ENCODE results near the gene ATP6V0D1.
"Not testable (repeated sequence)": the region's sequence is repeated elsewhere in the genome, so short reads cannot be mapped to it uniquely, and the experiment has no call there.

ATP6V0D1 gene

DNA sequence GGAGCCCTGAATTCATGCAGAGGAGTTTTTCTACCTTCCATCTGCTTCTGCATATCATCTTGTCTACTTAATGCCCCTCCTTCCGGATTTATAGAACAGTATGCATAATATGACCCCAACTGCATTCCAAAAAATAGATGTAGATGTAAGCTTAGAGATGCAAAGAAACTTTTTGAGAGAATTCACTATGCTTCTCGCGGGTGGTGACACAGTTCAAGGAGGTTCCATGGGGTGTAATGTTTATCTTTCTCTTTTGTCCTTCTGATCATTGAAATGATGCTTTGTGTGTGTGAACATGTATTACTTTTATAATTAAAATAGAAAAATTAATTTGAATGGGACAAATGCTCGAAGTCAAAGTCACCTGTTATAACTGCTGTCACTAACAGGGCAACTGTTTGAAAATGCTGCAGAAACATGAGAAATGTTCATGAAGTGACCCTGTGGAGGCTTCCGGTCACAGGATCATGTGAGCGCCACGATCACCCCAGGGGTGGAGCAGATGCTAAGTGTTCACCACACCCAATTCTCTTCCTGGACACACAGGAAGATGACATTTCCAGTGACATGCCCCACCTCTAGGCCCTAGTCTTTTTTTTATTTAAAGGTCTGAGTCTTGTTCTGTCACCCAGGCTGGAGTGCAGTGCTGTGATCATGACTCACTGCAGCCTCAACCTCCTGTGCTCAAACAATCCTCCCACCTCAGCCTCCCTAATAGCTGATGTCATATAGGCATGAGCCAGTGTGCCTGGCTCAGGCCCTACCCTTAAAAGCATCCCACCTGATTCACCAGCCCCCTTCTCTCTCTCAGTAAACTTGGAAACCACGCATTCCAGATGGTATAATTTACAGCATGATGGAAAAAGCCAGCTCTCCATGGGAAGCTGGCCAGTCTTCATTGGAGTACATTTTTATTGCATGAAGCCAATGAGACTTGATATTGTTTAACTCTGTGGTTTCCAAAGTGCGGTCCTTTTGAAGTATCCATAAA lies 23.4 kb upstream of the ATP6V0D1 start:
- FAIRE-seq (no peak), DNase-seq (ENCODE audit: low spot score) (peak; percentile 73)

DNA sequence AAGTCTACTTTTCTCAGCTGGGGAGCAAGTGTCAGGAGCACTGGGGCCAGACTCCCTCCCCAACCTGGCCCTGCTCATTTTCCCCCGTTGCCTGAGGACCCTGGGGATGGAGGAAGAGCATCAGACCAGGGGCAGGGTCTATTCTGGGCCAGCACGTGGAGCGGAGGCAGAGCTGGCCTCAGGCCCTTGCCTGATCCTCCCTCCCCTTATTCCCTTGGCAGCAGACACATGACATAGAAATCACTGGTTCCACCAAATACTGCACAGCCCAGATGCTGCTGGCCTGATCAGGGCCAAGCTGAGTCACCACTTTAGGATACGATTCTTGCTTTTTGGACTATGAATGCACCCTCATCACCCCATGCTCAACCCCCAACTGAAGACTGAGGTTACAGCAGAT lies 18.1 kb upstream of the ATP6V0D1 start:
- no peak for FAIRE-seq
- DNase-seq (ENCODE audit: low spot score) = no peak

DNA sequence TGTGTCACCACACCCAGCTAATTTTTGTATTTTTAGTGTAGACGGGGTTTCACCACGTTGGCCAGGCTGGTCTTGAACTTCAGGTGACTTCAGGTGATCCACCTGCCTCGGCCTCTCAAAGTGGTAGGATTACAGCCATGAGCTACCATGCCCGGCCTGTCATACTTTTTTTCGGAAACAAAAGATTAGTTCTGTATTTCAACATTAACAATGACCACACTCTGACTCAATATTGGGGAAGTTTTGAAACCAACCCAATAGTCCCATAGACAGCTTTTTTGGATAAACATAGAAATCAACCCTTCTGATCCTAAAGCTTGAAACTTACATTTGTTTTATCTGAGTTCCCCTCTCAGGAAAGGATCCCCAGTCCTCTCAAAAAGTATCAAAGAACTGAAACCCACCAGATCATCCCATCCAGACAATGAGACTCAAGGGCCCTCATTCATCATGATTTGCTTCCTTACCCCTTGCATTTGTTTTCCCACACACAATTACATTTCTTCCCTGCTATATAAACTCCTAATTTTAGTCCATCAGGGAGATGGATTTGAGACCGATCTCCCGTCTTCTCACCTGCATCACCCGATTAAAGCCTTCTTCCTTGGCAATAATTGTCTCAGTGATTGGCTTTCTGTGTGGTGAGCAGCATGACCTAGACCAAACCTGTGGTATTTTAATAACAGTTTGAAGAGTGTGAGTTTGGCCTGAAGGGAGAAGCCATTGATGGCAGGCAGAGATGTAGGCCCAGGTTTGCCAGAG lies 9.6 kb upstream of the ATP6V0D1 start:
- DNase-seq (ENCODE audit: low spot score) (no peak), FAIRE-seq (no peak)

DNA sequence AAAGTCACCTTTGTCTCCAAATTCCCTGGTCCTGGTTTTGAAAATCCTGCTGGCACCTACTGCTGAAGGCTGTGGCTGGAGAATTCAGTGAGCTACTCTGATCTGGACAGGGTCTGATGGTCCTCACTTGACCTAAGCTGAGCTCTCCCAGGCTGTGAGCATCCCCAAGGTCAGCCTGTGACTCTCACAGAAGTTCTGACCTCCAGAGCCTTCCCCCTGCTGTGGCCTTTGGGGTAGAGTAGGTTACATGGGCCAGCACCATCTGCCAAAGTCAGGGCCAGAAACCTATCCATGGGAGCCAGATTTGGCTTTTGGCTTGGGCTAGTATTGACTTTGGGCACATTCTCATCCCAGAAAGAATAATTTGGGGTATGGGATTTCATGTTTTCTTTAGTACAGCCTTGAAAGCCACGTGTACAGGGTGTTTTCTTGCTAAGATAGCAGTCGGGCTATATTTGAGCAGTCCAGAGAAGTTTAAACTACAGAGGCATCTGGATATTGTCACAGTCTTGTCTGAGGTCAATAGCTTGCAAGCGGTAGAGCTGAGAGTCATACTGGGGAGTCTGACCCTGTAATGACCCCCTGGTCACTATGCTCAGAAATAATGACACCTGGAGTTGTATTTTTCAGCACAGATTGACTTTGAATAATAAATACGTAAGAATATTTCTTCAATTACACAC lies 8.6 kb upstream of the ATP6V0D1 start:
- no peak for FAIRE-seq

DNA sequence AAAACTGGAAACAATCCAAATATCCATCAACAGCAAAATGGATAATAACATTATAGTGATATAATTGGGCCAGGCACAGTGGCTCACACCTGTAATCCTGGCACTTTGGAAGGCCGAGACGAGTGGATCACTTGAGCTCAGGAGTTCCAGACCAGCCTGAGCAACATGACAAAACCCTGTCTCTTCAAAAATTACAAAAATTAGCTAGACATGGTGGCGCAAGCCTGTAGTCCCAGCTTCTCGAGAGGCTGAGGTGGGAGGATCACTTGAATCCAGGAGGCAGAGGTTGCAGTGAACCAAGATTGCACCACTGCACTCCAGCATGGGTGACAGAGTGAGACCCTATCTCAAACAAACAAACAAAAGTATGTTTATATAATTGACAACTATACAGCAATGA lies 6.6 kb upstream of the ATP6V0D1 start:
- not testable (repeated sequence) for DNase-seq (ENCODE audit: low spot score); FAIRE-seq

More for the DNA sequence above, 8.6 kb upstream of the ATP6V0D1 start:
- no peak for DNase-seq (ENCODE audit: low spot score)

DNA sequence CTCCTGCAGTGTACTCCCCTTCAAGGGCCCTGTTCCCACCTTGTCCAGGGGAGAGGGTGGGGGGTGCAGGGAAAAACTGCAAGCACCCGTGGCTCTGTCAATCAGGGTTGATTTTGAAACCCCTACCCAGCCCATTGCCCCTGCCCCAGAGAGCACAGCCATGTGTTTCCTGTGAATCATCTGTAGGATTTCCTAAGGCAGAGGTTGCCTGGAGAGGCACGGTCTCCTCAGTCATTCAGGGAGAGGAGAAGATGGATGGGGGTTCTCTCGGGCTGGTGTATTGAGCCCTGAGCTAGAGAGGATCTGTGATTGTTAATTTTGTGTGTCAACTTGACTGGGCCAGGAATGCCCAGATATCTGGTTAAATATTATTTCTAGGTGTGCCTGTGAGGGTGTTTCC lies 5.8 kb upstream of the ATP6V0D1 start:
- DNase-seq (ENCODE audit: low spot score) (no peak), FAIRE-seq (no peak)

DNA sequence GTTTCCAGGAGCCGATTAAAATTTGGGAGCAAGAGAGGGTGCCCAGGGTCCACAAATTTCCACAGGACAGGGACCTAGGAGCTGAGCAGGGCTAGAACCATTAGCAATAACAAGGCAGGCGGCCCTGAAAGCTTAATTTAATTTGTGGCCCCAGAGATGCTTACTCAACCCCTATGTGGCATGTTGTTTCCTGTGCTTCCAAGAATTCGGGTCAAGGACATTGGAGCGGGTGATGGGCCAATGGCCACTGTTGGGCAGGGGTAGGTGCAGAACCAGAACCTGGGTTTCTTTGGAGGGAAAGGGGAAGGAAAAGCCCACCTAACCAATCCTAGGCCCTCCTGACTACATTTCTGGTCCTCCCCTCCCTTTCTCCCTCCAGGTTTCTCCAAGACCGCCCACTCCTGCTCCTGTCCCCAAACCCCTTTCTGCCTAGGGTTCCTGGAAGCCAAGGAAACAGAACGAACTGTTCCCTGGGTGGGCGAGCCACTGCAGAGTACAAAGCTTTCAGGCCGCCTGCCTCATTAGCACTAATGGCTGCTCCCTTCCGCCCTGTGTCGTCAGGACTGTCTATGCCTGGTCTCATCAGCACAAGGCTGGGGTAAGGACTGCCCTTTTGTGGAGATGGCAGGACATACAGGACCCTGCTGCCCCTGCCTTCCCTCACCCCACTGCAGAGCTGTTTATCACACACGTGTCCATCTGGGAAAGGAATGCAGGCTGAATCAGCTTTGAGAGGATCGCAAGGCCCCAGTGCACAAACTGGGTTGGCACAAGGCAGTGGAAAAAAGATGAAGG lies 3.0 kb upstream of the ATP6V0D1 start:
- FAIRE-seq (no peak), DNase-seq (ENCODE audit: low spot score) (no peak)

DNA sequence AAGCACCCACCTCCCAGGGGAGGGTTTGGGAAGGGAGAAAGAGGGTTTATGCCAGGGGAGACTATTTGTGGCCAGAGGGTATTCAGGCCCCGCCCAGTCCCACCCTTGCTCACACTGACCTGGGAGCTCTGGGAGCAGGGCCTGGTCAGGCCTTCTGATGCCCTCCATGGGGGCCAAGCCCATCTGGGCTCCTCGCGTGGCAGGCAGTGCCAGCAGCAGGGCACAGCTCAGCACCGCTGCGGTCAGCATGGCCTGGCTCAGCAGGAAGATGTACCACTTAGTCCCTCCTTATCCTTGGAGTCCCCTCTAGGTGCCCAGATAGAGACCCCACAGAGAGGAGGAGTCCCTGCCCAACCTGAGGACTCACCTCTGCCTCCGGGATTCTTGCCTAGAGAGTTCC lies 2.2 kb upstream of the ATP6V0D1 start, which contains the start of gene AGRP:
Gene AGRP (minus strand): TSS at position 398 of the 400 bp plus-strand sequence. CDS start 149 bp downstream, at position 249.
- FAIRE-seq (no peak), DNase-seq (ENCODE audit: low spot score) (no peak)

DNA sequence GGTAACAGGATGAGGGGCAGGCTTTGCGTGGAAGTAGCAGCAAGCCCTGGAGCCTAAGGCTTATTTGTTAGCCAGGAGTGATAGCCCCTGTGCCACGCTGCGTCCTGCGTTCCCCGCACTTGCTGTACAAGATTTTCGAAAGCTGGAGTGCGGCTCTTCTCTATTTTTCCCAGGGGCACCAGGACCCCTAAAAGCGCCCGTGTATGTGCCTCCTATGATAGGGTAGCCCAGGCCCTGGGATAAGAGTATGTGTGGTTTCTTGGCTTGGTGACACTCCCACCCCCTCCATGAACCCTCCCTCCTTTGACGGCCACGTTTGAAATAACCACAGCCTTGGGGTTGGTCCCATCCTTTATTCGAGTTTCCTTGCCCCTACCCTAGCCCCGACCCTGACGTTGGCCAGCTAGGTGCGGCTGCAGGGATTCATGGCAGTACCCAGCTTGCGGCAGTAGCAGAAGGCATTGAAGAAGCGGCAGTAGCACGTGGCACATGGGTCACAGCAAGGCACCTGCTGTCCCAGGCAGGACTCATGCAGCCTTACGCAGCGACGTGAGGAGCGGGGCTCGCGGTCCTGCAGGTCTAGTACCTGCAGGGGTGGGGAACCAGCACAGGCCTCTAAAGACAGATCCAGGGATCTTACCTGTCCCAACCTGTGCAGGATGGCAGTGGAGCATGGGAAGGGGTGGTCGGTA lies 1.4 kb upstream of the ATP6V0D1 start:
- FAIRE-seq = no peak

DNA sequence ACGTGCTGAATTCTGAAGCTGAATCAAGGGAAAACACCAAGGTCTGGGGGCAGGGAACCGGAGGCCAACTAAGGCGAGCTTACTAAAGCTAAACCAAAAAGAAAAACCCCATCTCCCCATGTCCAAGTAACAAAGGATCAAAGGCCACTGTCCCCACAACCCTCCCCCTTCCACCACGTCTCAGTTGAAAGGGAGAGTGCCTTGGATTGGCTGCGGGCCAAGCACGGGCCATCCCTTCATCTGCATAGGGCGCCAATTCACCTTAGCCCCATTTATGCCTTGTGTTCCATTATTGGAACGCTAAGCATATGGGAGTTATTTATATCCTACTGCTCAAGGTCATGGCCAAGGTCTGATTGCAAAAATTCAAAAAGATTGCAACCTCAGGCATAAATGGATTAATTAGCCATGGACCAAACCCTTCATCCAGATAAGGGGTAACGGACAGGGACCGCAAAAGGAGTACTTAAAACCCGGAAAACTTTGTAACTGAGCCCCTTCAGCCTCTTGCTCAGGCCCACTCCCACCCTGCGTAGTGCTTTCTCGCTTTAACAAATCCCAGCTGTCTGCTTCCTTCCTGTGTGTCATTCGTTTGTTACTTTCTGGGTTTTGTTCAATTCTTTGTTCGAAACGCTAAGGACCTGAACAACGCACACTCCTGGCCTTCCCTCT lies 740 bp upstream of the ATP6V0D1 start:
- no peak for DNase-seq (ENCODE audit: low spot score)

More for the DNA sequence above, 1.4 kb upstream of the ATP6V0D1 start:
- no peak for DNase-seq (ENCODE audit: low spot score)

DNA sequence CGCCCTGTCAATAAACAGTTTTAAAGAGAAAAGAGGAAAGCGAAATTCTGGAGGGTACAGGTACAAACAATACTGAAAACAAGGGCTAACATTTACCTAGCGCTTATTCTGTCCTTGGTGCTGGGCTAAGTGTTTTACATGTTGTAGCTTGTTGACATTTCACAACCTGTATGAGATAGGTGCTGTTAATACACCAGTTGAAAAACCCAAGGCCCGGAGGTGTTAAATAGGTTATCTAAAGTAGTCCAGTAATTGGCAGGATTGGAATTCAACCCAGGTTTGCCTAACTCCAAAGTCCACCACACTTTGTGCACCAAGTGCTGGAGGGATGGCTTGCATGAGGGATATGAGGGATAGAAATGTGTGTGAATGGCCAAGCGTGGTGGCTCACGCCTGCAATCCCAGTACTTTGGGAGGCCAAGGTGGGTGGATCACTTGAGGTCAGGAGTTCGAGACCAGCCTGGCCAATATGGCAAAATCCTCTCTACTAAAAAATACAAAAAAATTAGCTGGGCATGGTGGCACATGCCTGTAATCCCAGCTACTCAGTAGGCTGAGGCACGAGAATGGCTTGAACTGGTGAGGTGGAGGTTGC lies 2.9 kb downstream of the ATP6V0D1 start:
- DNase-seq (ENCODE audit: low spot score) = no peak
- FAIRE-seq = no peak

More for the DNA sequence above, 740 bp upstream of the ATP6V0D1 start:
- no peak for FAIRE-seq

DNA sequence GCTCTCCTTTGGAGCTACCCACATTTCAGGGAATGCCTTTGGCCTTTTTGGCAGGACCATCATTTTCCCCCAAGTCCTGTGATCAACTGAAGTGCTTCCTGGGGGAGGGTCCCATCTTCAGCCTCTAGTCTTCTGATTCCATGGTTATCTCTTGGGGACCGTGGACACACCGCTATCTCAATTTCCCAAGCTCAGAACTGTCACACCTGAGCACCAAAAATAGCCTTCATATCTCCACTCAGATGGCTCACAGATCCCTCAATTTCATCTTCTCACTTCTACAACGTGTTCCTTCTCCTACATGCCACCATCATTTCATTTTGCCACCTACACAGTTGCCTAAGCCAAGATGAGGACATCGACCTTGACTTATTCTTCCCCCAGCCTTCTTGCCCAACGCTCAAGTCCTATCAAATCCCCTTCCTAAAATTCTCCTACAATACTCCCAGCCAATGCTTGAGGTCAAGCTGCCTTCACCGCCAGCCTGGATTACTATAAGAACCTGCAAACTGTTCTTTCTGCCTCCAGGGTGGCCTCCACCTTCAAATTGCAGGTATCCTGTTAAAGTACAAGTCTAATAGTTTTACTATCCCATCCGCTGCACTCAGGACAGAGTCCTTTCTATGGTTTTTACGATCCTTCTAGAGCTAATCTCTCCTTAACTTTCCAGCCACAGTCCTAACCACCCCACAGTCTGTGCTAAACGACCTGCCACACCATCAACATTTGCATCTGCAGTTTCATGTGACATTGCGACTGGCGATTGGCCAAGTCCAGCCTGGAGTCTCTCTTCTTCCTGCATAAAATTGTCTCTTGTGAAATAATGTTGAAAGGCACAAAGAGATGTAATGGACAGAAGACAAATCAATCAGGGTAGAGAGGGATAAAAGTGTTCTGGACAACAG lies 6.2 kb downstream of the ATP6V0D1 start:
- no peak for DNase-seq (ENCODE audit: low spot score)
- no peak for FAIRE-seq

DNA sequence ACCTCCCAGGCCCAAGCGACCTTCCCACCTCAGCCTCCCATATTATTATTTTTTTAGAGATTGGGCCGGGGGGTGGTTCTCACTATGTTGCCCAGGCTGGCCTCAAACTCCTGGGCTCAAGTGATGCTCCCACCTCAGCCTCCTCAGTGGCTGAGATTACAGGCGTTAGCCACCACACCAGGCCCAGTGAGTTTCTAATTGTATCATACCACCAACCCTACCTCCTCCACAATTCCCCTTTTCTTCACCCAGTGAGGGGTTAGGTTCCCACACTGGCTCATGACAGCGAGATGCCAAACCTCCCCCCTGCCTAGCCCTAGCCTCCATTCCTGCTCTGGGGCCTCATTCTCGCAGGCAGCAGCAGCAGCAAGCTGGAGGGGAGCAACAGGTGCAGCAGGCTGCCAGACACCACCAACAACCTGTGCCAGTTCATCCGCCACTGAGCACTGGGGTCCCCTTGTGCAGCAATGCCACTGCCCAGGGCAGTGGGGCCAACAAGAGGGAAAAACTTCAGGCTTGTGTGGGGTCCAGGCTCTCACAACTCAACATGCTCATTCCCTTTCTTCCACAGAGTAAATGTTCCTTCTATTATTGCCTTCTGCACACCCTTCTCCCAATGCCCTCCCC lies 9.1 kb downstream of the ATP6V0D1 start:
- no peak for DNase-seq (ENCODE audit: low spot score)
- no peak for FAIRE-seq

DNA sequence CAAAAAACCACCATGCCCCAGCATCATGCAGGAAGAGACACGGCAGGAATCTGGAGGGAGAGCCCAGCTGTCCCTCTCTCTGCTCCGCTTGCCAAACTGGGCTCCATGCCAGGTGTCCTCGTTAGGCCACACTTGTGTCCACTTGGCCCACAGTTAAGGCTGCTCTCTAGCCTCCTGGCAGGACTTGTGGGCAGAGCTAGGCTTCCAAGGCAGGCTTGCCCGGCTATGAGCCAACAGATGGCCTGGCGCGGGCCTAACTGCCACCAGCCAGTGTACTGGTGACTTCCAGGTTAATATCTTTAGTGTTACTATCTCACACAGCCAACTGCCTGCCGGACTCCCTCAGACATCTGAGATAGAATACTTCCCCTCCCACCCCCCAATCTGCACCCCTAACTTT lies 10.6 kb downstream of the ATP6V0D1 start:
- no peak for DNase-seq (ENCODE audit: low spot score)
- FAIRE-seq = no peak

DNA sequence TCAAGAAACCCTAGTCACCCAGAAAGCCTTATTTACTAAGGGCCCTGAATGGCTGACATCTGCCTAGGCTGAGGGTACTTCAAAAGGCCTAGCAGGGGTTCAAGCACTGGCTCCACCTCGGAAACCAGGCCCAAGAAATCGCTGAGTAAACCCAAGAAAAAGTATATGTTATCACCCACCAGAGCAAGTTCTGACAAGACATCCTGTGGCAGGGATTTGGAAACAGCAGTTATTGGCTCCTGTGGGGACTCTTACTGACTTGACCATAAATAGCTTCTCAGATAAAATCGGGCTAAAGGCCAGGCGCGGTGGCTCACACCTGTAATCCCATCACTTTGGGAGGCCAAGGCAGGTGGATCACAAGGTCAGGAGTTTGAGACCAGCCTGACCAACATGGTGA lies 12.2 kb downstream of the ATP6V0D1 start:
- FAIRE-seq (no peak), DNase-seq (ENCODE audit: low spot score) (no peak)

DNA sequence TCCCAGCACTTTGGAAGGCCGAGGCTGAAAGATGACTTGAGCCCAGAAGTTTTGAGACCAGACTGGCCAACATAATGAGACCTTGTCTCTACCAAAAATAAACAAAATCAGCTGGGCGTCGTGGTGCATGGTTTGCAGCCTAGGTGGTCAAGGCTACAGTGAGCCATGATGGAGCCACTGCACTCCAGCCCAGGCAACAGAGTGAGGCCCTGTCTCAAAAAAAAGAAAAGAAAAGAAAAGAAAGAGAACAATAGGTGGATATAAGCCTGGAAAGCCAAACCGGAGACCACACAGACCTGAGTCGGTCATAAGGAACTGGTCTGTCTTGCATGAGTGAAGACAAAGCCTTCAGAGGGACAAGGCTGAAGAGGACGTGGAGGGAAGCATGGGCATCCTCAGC lies 14.4 kb downstream of the ATP6V0D1 start:
- FAIRE-seq (no peak), DNase-seq (ENCODE audit: low spot score) (no peak)

DNA sequence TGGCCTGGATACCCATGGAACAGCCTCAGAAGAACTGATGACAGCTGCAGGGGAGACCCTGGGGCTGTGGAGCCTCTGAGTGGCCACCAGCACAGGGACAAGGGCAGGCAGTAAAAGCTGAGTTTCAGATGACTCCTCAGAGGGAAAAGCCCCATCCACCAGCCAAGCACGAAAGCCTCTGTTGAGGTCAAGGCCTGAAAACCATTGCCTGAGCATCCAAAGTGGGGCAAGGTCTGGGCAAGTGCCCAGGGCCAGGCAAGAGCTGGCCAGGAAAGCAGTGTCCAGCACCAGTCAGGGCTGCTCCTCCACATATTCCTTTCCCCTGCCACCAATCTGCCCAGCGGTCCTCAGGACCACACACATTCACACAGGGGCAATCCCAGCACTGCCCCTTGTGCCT lies 16.4 kb downstream of the ATP6V0D1 start:
- DNase-seq (ENCODE audit: low spot score) (no peak), FAIRE-seq (no peak)

DNA sequence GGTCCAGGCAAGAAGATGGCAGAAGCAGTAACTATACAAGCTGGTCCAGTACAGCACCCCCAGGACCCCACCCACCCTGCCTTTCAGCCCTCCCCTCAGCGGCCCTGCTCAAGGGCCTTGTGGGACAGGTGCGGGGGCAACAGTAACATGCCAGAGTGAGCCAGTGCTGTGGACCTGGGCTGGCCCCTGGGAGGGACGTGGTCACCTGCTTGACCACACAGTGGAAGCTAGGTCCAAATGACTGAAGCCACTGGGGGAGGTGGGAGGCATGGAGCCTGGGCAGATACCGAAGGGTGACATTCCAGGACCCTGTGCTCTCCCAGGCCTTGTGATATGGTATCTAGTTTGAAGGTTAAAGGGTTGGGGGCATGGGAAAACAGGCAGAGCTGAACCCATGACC lies 17.3 kb downstream of the ATP6V0D1 start:
- DNase-seq (ENCODE audit: low spot score) = no peak
- no peak for FAIRE-seq
